Retinal pigment epithelial cell (primary cell): ENCODE data around the gene SLC22A1.

Experiments
- DNase-seq: peaks from one replicate; pipeline ENCODE4 v3.0.0-alpha.2; 2010; ENCODE audit warnings: low read depth
- H3K4me3 ChIP-seq: 2 replicates; pipeline ENCODE4 v1.5.1; 2011; ENCODE audit warnings: mild to moderate bottlenecking, low read length, control low read depth, moderate library complexity
- CTCF ChIP-seq: conservative IDR thresholded peaks from 2 replicates; pipeline ENCODE4 v1.5.1; 2011; ENCODE audit warnings: low read depth, low read length, control low read depth, inconsistent platforms

The SLC22A1 gene

GRCh38 chr6:160115421-160115820 is 6.2 kb upstream of the SLC22A1 start:
- H3K4me3 ChIP-seq = no peak overlapping the region
- TF ChIP-seq CTCF = no peak
- no peak for DNase-seq

DNA sequence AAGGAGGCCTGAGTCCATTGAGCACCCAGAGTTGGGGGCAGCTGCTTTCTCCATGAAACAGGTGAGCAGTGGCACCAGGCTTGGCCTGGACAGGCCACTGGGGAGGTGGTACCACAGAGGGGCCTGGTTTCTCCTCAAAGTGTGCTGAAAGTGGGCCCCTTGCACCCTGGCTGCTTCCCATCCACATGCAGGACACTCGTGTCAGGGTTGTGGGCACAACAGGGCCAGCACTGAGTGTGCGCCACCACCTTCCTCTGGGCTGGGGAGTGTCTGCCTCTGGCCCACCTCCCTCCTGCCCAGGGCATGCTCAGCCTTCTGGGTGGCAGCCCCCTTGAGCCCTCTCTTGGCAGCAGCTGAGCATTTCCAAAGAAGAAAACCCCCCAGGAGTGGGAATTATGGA is 5.2 kb upstream of the SLC22A1 start:
- no peak overlapping the region for H3K4me3 ChIP-seq
- DNase-seq = no peak
- no peak for TF ChIP-seq CTCF

DNA sequence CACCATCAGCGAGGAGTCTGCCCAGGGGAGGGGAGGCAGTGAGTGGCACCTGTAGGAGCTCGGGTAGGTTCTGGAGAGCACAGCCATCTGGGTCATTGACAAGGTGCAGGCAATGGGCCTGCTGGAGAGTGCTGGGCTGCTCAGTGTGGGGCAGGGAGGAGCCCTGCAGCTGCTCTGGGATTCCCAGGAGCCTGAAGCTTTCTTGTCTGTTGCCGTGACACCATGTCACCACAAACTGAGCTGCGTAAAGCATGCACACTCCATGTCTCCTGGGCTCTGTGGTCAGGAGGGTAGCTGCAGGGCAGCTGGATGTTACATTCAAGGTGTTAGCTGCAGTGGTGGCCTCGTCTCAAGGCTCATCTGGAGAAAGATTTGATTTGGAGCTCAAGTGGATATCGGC is 4.5 kb upstream of the SLC22A1 start:
- DNase-seq = no peak
- H3K4me3 ChIP-seq = no peak overlapping the region
- no peak for TF ChIP-seq CTCF

DNA sequence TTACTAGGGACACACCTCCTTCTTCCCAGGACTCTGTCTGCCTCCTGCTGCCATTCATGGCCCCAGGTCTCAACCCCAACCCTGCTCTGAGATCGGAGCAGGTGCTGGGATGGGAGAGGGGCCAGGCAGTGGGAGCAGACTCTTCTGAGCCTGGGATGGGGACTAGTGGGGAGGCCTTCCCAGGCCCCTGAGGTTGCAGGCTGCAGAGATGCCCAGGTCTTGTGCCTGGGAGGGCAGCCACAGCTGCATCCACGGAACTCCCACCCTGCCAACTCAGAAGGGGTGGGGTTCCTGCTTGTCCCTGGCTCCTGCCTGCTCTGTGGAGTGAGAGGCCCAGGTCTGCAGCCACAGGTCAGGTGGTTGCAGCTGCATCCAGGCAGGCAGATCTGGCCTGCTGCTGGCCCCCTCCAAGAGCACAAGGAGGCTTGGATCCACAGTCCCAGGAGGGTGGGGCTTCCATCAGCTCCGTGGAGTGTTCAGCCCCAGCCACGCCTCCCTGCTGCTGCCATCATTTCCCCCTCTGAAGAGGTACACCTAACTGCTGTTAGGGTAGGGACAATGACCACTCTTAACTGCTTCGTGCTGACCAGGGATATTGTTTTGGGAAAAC is 2.9 kb upstream of the SLC22A1 start:
- TF ChIP-seq CTCF = no peak
- no peak overlapping the region for H3K4me3 ChIP-seq
- DNase-seq = no peak

GRCh38 chr6:160120087-160120486 is 1.5 kb upstream of the SLC22A1 start:
- no peak for TF ChIP-seq CTCF
- H3K4me3 ChIP-seq = no peak overlapping the region
- no peak for DNase-seq

- no peak for TF ChIP-seq CTCF
- no peak overlapping the region for H3K4me3 ChIP-seq
- DNase-seq = no peak
Observed at GRCh38 chr6:160121981-160122380, 366 bp downstream of the SLC22A1 start.

DNA sequence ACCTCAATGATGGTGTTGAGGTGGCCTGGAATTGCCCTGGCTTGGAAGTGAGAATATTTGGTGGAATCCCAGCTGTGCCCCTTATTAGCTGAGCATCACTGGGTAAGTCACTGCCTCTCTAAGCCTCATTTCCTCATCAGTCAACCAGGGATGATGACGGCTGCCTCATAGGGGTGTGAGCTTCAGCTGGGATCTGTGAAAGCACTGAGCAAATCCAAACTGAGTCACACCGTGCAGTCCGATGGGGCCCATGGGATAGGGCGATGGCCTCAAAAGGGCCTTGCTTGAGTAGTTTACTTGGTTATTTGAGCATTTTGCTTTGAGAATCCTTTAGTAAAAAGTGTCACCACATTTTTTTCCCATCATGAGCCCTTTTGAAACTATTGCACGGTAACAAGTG is 1.1 kb downstream of the SLC22A1 start:
- no peak for DNase-seq
- no peak for TF ChIP-seq CTCF
- H3K4me3 ChIP-seq = no peak overlapping the region
